Measurements from ENCODE around the gene TNPO3. TPM values are rescaled to one million over a fixed set of nuclear protein-coding genes. Genes with fewer than 3 reads are reported as not detected.

TNPO3 gene
- total RNA-seq, 1 experiment from 2014 or later: 58.5 TPM

- ATAC-seq (no peak), DNase-seq (ENCODE audit: low read depth, low spot score) (no peak)
- H4K20me1 ChIP-seq (ENCODE audit: insufficient read depth): no peaks in the 10 kb centered on the region
- no peak overlapping the region for H3K27ac ChIP-seq (ENCODE audit: low read depth, low read length)
- intact Hi-C loops (cut with micrococcal nuclease): no loop called here
- H3K4me1 ChIP-seq (ENCODE audit: control insufficient read depth in 1 of 2, insufficient read depth in 2 of 2, low read length in 2 of 2): peaks cover 6 to 9% of the 10 kb centered on the region in 2 experiments; a peak in 2 of 4 replicates
- no peaks in the 10 kb centered on the region for H3K9me2 ChIP-seq (ENCODE audit: insufficient read depth)
- no peaks in the 10 kb centered on the region for H3K36me3 ChIP-seq (ENCODE audit: control insufficient read depth in 1 of 2, insufficient read depth in 2 of 2, low read length in 2 of 2)
- ChIA-PET POLR2A (no interaction called here), RAD21 (ENCODE audit: low non-redundant PET in 1 of 2, low total read pairs in 2 of 2, uncharacterized antibody in 2 of 2, unreplicated experiment in 2 of 2) (no interaction called here), CTCF (no interaction called here)
- no TSS peak for BruUV-seq (replicated peaks)
- TF ChIP-seq SRF (IDR thresholded peaks at IDR 0.05; ENCODE audit: low read depth) (no peak), TCF7L2 (IDR thresholded peaks at IDR 0.05; ENCODE audit: borderline replicate concordance, extremely low read depth, insufficient read depth, insufficient read length) (no peak), MAX (IDR thresholded peaks at IDR 0.05) (no peak), CTCF (IDR thresholded peaks at IDR 0.05 in 2 of 3, conservative IDR thresholded peaks at IDR 0.05 in 1 of 3; ENCODE audit: borderline replicate concordance in 1 of 3, insufficient read depth in 1 of 3, low read depth in 2 of 3, low read length in 2 of 3) (no peak), EZH2 (IDR thresholded peaks at IDR 0.05) (no peak), FOSL1 (IDR thresholded peaks at IDR 0.05; ENCODE audit: low read depth) (no peak), CEBPB (IDR thresholded peaks at IDR 0.05; ENCODE audit: low read depth) (no peak), ATF3 (IDR thresholded peaks at IDR 0.05) (no peak), POLR2AphosphoS5 (IDR thresholded peaks at IDR 0.05; ENCODE audit: low read depth, low read length) (no peak), CBX3 (IDR thresholded peaks at IDR 0.05; ENCODE audit: low read depth) (no peak), ZFX (IDR thresholded peaks at IDR 0.05) (no peak), SP1 (IDR thresholded peaks at IDR 0.05; ENCODE audit: low read depth) (no peak), REST (IDR thresholded peaks at IDR 0.05; ENCODE audit: low read depth) (no peak)
- no peak overlapping the region for H3K4me2 ChIP-seq (ENCODE audit: low read length)
- no peak overlapping the region for H3K4me3 ChIP-seq (replicated peaks in 1 of 2; ENCODE audit: low read depth in 1 of 2, low read length in 2 of 2)
- H3K27me3 ChIP-seq (ENCODE audit: insufficient read depth, low read length): no peaks in the 10 kb centered on the region
- no peaks in the 10 kb centered on the region for H3K79me2 ChIP-seq (ENCODE audit: insufficient read depth, low read length)
- no peak overlapping the region for H3K9ac ChIP-seq (ENCODE audit: low read length)
- H3K9me3 ChIP-seq (ENCODE audit: control insufficient read depth in 1 of 2, insufficient read depth in 1 of 2, low read depth in 1 of 2, low read length in 2 of 2): no peaks in the 10 kb centered on the region
- H2AFZ ChIP-seq (ENCODE audit: low read depth, low read length, poor library complexity, severe bottlenecking): no peak overlapping the region
These were observed 121.6 kb downstream of the TNPO3 start for GRCh38 chr7:128933180-128933891.
